ENCODE data around the gene CAPN5. TPM values are rescaled to one million over a fixed set of nuclear protein-coding genes. Genes with fewer than 3 reads are reported as not detected.
"Not testable (repeated sequence)": the region's sequence is repeated elsewhere in the genome, so short reads cannot be mapped to it uniquely, and the experiment has no call there.

CAPN5 gene
- total RNA-seq, 2 donors from 2014 or later = 2.5 to 3.0 TPM

GRCh38 chr11:77061258-77061657, 5.5 kb upstream of the CAPN5 start:
- H3K4me1 Mint-ChIP-seq; ATAC-seq; H3K27ac Mint-ChIP-seq; H3K27me3 Mint-ChIP-seq; H3K4me3 Mint-ChIP-seq; DNase-seq; H3K9me3 ChIP-seq (ENCODE audit: control insufficient read depth, low read length, poor library complexity, severe bottlenecking); H3K36me3 Mint-ChIP-seq (ENCODE audit: low read depth): not testable (repeated sequence)

GRCh38 chr11:77062924-77063323, 3.8 kb upstream of the CAPN5 start:
- H3K4me3 Mint-ChIP-seq = no peak overlapping the region
- H3K36me3 Mint-ChIP-seq (ENCODE audit: low read depth) = no peaks in the 10 kb centered on the region
- H3K27me3 Mint-ChIP-seq = peaks cover 4% of the 10 kb centered on the region
- peaks cover 8% of the 10 kb centered on the region for H3K4me1 Mint-ChIP-seq
- no peak overlapping the region for H3K27ac Mint-ChIP-seq
- DNase-seq (no peak), ATAC-seq (no peak)
- H3K9me3 ChIP-seq (ENCODE audit: control insufficient read depth, low read length, poor library complexity, severe bottlenecking) = no peaks in the 10 kb centered on the region

DNA sequence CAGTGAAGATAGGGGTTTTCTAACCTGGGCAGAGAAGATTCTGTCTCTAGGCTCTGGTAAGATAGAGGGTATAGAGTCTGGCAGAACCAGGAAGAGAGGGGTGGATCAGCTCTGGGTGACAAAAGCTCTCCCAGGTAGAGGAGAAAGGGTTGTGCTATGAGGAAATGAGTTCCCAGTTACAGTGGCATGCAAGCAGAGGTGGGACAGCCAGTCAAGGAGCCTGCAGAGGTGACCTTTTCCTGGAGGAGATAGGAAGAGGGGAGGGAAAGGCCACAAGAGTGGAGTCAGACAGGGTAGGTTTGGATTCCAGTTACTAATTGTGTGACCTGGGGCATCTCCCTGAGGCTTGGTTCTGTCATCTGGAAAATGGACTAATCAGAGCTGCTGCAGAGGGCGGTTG, 3.4 kb upstream of the CAPN5 start:
- DNase-seq (no peak), ATAC-seq (no peak)
- H3K4me3 Mint-ChIP-seq = no peak overlapping the region
- no peak overlapping the region for H3K27ac Mint-ChIP-seq
- H3K36me3 Mint-ChIP-seq (ENCODE audit: low read depth) = no peaks in the 10 kb centered on the region
- peaks cover 8% of the 10 kb centered on the region for H3K4me1 Mint-ChIP-seq
- no peaks in the 10 kb centered on the region for H3K9me3 ChIP-seq (ENCODE audit: control insufficient read depth, low read length, poor library complexity, severe bottlenecking)
- H3K27me3 Mint-ChIP-seq = peaks cover 4% of the 10 kb centered on the region

DNA sequence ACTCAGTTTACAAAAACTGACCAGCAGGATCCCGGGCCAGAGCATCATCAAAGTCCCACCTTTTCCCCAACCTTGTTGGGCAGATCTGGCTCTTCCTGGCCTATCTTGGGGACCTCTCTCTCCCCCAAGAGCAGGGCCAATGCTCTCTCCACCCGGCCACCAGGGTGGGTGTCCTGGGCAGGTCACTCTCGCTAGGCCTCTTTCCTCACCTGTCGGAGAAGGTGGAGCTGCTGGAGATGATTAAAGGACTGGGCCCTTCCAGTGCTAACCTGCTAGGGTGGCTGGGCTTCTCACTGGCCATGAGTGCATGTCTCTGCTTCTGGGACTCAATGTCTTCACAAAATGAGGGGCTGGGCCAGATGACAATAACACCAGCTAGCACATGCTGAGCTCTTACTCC, 2.9 kb upstream of the CAPN5 start:
- DNase-seq (no peak), ATAC-seq (no peak)
- Mint-ChIP-seq H3K36me3 (ENCODE audit: low read depth) (no peaks in the 10 kb centered on the region), H3K4me1 (peaks cover 8% of the 10 kb centered on the region), H3K27ac (no peak overlapping the region), H3K27me3 (peaks cover 1% of the 10 kb centered on the region), H3K4me3 (no peak overlapping the region)
- no peaks in the 10 kb centered on the region for H3K9me3 ChIP-seq (ENCODE audit: control insufficient read depth, low read length, poor library complexity, severe bottlenecking)

- Mint-ChIP-seq H3K4me1 (peaks cover 8% of the 10 kb centered on the region), H3K36me3 (ENCODE audit: low read depth) (no peaks in the 10 kb centered on the region), H3K27me3 (no peaks in the 10 kb centered on the region), H3K4me3 (peak overlapping the region; percentile 64), H3K27ac (no peak overlapping the region)
- no peaks in the 10 kb centered on the region for H3K9me3 ChIP-seq (ENCODE audit: control insufficient read depth, low read length, poor library complexity, severe bottlenecking)
- DNase-seq (no peak), ATAC-seq (no peak)
These were observed 2.0 kb upstream of the CAPN5 start for GRCh38 chr11:77064648-77065217.

GRCh38 chr11:77065878-77066228, 918 bp upstream of the CAPN5 start:
- no peaks in the 10 kb centered on the region for H3K27me3 Mint-ChIP-seq
- H3K27ac Mint-ChIP-seq = peak overlapping the region; percentile 67
- H3K9me3 ChIP-seq (ENCODE audit: control insufficient read depth, low read length, poor library complexity, severe bottlenecking) = no peaks in the 10 kb centered on the region
- H3K4me1 Mint-ChIP-seq = peaks cover 8% of the 10 kb centered on the region
- H3K36me3 Mint-ChIP-seq (ENCODE audit: low read depth) = no peaks in the 10 kb centered on the region
- no peak for DNase-seq
- ATAC-seq = no peak
- H3K4me3 Mint-ChIP-seq = peak overlapping the region; percentile 90

DNA sequence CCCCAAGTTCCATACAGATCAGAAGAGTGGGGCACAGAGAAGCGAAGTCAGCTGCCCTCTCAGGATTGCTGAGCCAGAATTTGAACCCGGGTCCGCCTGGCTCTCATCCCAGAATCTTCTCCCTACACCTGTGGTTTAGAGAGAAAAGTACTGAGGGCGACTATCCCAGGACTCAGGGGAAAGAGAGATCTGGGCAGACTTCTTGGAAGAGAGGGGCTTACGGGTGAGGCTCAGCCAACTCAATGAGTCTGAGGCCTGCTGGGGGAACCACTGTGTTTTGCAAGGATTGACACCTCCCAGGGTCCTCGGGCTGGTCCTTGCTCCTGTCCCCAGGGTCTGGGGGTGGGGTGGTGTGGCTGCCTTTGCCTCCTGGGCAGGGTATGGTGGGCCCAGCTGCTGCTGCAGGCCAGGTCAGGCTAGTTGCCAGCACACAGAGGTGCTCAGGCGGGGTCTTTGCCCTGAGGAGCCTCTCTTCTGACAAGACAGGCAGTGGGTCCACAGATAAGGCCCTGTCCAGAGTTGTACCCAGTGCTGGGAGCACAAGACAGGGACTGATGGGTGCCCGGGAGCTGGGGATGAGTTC, 1.2 kb downstream of the CAPN5 start:
- DNase-seq (no peak), ATAC-seq (no peak)
- H3K4me3 Mint-ChIP-seq = peak overlapping the region; percentile 90
- H3K27me3 Mint-ChIP-seq = no peaks in the 10 kb centered on the region
- H3K36me3 Mint-ChIP-seq (ENCODE audit: low read depth) = no peaks in the 10 kb centered on the region
- H3K4me1 Mint-ChIP-seq = peaks cover 17% of the 10 kb centered on the region
- no peaks in the 10 kb centered on the region for H3K9me3 ChIP-seq (ENCODE audit: control insufficient read depth, low read length, poor library complexity, severe bottlenecking)
- H3K27ac Mint-ChIP-seq = no peak overlapping the region

DNA sequence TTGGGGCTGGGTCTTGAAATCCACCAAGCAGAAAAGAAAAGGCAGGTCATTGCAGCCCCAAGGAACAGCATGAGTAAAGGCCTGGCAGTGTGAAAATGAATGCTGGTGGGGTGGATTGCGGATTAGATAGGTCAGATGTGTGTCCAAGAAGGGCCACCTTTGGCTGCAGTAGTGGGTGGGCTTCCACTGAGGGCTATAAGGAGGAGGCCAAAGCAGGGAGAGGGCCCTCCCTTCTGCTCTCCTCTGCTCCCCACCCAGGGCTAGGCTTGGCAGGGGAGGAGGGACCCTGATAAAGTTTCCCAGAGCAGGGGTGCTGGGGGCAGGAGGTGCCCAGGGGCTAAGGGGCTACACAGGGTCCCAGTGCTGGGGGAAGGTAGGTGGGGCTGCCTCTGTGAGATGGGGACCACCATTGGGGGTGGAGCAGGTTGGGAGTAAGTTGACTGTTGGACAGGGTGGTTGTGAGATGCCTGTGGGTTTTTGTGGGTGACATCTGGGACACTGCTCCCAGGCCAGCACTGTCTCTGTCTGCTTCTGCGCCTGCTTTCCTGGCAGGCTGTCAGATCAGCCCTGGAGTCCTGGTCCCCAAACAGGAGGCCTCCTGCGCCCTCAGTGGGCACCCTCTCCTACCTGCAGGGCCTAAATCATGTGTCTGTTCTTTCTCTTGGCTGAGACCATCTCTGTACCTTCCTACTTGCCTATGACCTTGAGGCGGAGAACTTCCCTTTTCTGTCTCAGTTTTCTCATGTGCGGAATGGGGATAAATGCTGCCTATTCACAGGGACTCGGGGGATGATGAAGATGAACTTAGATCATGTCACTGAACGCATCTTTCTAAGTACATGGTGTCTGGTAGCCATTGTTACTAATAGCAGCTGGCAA, 1.9 kb downstream of the CAPN5 start:
- Mint-ChIP-seq H3K27ac (no peak overlapping the region), H3K27me3 (no peaks in the 10 kb centered on the region)
- DNase-seq = no peak

DNA sequence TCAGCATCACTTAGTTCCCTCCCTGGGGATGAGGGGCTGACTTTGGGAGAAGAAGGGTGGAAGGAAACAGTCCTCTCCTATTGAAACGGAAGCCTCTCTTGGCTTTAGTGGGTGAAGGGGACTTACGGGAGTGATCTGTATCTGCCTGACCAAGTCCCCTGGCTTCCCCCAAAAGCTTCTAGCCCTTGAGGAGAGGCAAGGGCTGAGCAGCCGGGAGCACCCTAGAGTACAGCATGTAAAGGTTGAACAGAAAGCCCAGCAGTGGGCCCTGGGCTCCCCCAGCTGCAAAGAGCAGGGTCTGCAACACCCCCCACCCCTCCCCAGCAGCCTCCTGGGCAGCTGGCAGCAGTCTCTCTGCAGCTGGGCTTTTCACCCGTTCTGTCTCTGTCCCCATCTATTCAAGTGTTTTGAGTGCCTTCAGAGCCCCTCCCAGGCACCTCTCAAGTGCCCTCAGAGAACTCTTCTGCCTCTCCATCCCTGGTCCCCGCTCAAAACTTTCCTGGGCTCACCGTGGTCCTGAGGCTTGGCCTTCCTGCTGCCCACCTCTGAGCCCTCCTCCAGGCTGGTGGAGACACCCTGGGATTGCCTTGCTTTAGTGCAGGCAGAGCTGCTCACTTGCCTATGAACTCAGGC, 2.7 kb downstream of the CAPN5 start:
- Mint-ChIP-seq H3K27ac (no peak overlapping the region), H3K4me3 (no peak overlapping the region), H3K36me3 (ENCODE audit: low read depth) (no peaks in the 10 kb centered on the region), H3K27me3 (no peaks in the 10 kb centered on the region), H3K4me1 (peaks cover 22% of the 10 kb centered on the region)
- H3K9me3 ChIP-seq (ENCODE audit: control insufficient read depth, low read length, poor library complexity, severe bottlenecking) = no peaks in the 10 kb centered on the region
- no peak for DNase-seq
- ATAC-seq = no peak

More for the DNA sequence above, 1.9 kb downstream of the CAPN5 start:
- no peaks in the 10 kb centered on the region for H3K36me3 Mint-ChIP-seq (ENCODE audit: low read depth)
- no peak for ATAC-seq
- no peaks in the 10 kb centered on the region for H3K9me3 ChIP-seq (ENCODE audit: control insufficient read depth, low read length, poor library complexity, severe bottlenecking)
- H3K4me1 Mint-ChIP-seq = peaks cover 22% of the 10 kb centered on the region
- no peak overlapping the region for H3K4me3 Mint-ChIP-seq

DNA sequence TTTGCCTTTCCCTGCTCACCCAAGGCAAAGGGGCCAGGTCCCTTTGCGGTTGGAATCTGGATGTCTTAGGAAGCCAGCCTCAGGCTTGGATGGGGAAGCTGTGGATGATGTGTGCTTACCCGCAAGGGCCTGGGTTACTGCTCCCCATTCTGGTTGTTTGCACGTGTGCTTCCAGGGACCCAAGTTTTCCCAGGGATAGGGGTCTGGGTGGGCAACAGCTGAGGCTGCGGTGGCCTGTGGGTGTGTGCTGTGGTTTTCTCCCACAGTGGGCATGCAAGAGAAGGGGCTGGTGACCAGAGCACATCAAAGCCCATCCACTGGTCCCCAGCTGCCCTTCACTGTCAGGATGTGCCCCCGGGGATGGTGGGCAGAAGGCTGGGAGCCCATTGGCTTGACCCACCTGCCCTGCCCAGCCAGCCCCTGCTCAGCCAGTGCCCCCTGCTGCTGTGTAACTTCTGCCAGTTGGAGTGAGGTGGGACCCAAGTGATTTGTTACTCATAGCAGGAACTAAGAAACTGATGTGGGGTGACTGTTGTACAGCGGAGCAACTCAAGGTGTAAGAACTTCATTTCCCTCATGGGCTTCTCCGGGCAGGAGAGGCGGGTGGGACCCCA, 3.3 kb downstream of the CAPN5 start:
- no peak for DNase-seq
- no peaks in the 10 kb centered on the region for H3K9me3 ChIP-seq (ENCODE audit: control insufficient read depth, low read length, poor library complexity, severe bottlenecking)
- Mint-ChIP-seq H3K27me3 (no peaks in the 10 kb centered on the region), H3K27ac (no peak overlapping the region), H3K36me3 (ENCODE audit: low read depth) (no peaks in the 10 kb centered on the region), H3K4me1 (peaks cover 18% of the 10 kb centered on the region), H3K4me3 (no peak overlapping the region)
- ATAC-seq = no peak

- no peaks in the 10 kb centered on the region for H3K36me3 Mint-ChIP-seq (ENCODE audit: low read depth)
- peak overlapping the region; percentile 49 for H3K27ac Mint-ChIP-seq
- peak in 1 of 3 donors; percentile 1 for DNase-seq
- no peaks in the 10 kb centered on the region for H3K9me3 ChIP-seq (ENCODE audit: control insufficient read depth, low read length, poor library complexity, severe bottlenecking)
- peak overlapping the region; percentile 52 for H3K4me3 Mint-ChIP-seq
- H3K4me1 Mint-ChIP-seq = peaks cover 14% of the 10 kb centered on the region
- no peaks in the 10 kb centered on the region for H3K27me3 Mint-ChIP-seq
- no peak for ATAC-seq
These were observed 4.3 kb downstream of the CAPN5 start for GRCh38 chr11:77071077-77071476.

- Mint-ChIP-seq H3K27ac (no peak overlapping the region), H3K36me3 (ENCODE audit: low read depth) (no peaks in the 10 kb centered on the region), H3K27me3 (no peaks in the 10 kb centered on the region), H3K4me1 (peaks cover 16% of the 10 kb centered on the region), H3K4me3 (no peak overlapping the region)
- no peaks in the 10 kb centered on the region for H3K9me3 ChIP-seq (ENCODE audit: control insufficient read depth, low read length, poor library complexity, severe bottlenecking)
- ATAC-seq = no peak
- DNase-seq = no peak
These were observed 5.2 kb downstream of the CAPN5 start for GRCh38 chr11:77071671-77072605.
